A673 (cell line): ENCODE data around the gene CCDC170. TPM values are rescaled to one million over a fixed set of nuclear protein-coding genes. Genes with fewer than 3 reads are reported as not detected.

Experiments
- BruUV-seq: library from RNA; stranded (reverse); fragments of 400-500 nt; replicated peaks from 2 replicates; lab custom pipeline; 2021; lab: Mats Ljungman, UMichigan
- CTCF ChIA-PET: fragments of 300-600 bp; sonication (Branson Sonifier 250); formaldehyde crosslinking; loops from one replicate; lab custom pipeline; 2022; ENCODE audit warnings: antibody characterized with exemption; lab: Charles Lee
- POLR2A ChIA-PET: fragments of 300-600 bp; sonication (Branson Sonifier 250); formaldehyde crosslinking; loops from one replicate; lab custom pipeline; 2022; ENCODE audit warnings: antibody characterized with exemption; ENCODE audit not compliant: low non-redundant PET; lab: Charles Lee
- DNase-seq: peaks from one replicate; pipeline ENCODE4 v3.0.0-alpha.2; 2015; ENCODE audit warnings: low spot score
- H3K27ac ChIP-seq: fragments of 200-600 bp; sonication (generic); 2 replicates; pipeline ENCODE4 v1.5.1; 2016; ENCODE audit warnings: mixed run types, low read depth, mild to moderate bottlenecking, mixed read lengths, antibody characterized with exemption, low read length; ENCODE audit not compliant: poor library complexity, severe bottlenecking
- H3K27me3 ChIP-seq: fragments of 200-600 bp; sonication (generic); replicated peaks from 2 replicates; pipeline ENCODE4 v1.6.1; 2017; ENCODE audit warnings: mixed run types, low read depth, mild to moderate bottlenecking, mixed read lengths, antibody characterized with exemption, low read length; ENCODE audit not compliant: insufficient read depth, poor library complexity
- H3K36me3 ChIP-seq: fragments of 200-600 bp; sonication (generic); 2 replicates; pipeline ENCODE4 v1.6.1; 2016; ENCODE audit warnings: mixed run types, mild to moderate bottlenecking, mixed read lengths, antibody characterized with exemption, low read length; ENCODE audit not compliant: insufficient read depth, poor library complexity, severe bottlenecking
- H3K4me1 ChIP-seq: fragments of 200-600 bp; sonication (generic); 2 replicates; pipeline ENCODE4 v1.6.1; 2017; ENCODE audit warnings: mixed run types, mild to moderate bottlenecking, mixed read lengths, antibody characterized with exemption, low read length; ENCODE audit not compliant: insufficient read depth, poor library complexity, severe bottlenecking
- H3K4me3 ChIP-seq: fragments of 200-600 bp; sonication (generic); 2 replicates; pipeline ENCODE4 v1.5.1; 2016; ENCODE audit warnings: low read depth, mixed run types, mild to moderate bottlenecking, mixed read lengths, low read length; ENCODE audit not compliant: poor library complexity, severe bottlenecking
- H3K9me3 ChIP-seq: fragments of 200-600 bp; sonication (generic); 2 replicates; pipeline ENCODE4 v1.6.1; 2016; ENCODE audit warnings: mixed run types, low read depth, mild to moderate bottlenecking, mixed read lengths, antibody characterized with exemption, low read length; ENCODE audit not compliant: poor library complexity, severe bottlenecking
- CTCF ChIP-seq: fragments of 300-800, 200-600 bp; sonication (generic); conservative IDR thresholded peaks from 2 replicates; pipeline ENCODE4 v1.5.1; 2017; ENCODE audit warnings: low read depth, mild to moderate bottlenecking, antibody characterized with exemption, low read length, moderate library complexity, mixed read lengths
- EZH2 ChIP-seq: fragments of 200-600 bp; sonication (generic); IDR thresholded peaks from 2 replicates; pipeline ENCODE4 v1.6.1; 2017; ENCODE audit warnings: borderline replicate concordance, low read depth, mild to moderate bottlenecking, mixed read lengths, antibody characterized with exemption, low read length; ENCODE audit not compliant: poor library complexity, severe bottlenecking
- intact Hi-C: fragments of 100-400 bp; cut with micrococcal nuclease; formaldehyde crosslinking; loops from one replicate; pipeline ENCODE4 v1.10.0; 2022; ENCODE audit not compliant: unreplicated experiment
- total RNA-seq: library from RNA; stranded (reverse); gene quantifications from 2 replicates; pipeline ENCODE4 v1.2.3, GENCODE V29; 2021

Gene CCDC170
- total RNA-seq, 1 experiment from 2014 or later: 0.17 TPM

GRCh38 chr6:151592449-151593159 is 98.8 kb downstream of the CCDC170 start:
- Histone ChIP-seq H3K4me1 (no peaks in the 10 kb centered on the region), H3K9me3 (peaks cover 8% of the 10 kb centered on the region), H3K27me3 (no peaks in the 10 kb centered on the region), H3K36me3 (no peaks in the 10 kb centered on the region), H3K4me3 (no peak overlapping the region), H3K27ac (no peak overlapping the region)
- DNase-seq: no peak
- ChIA-PET POLR2A (no interaction called here), CTCF (no interaction called here)
- BruUV-seq: no TSS peak
- TF ChIP-seq CTCF (no peak), EZH2 (no peak)
- intact Hi-C loops: no loop called here

- ChIA-PET CTCF (no interaction called here), POLR2A (no interaction called here)
- Histone ChIP-seq H3K36me3 (no peaks in the 10 kb centered on the region), H3K9me3 (no peaks in the 10 kb centered on the region), H3K4me1 (peaks cover 7% of the 10 kb centered on the region), H3K27me3 (no peaks in the 10 kb centered on the region), H3K27ac (no peak overlapping the region), H3K4me3 (no peak overlapping the region)
- DNase-seq: peak; percentile 39
- intact Hi-C loops: no loop called here
- no TSS peak for BruUV-seq
- TF ChIP-seq CTCF (no peak), EZH2 (no peak)
Observed at GRCh38 chr6:151609146-151609902, 115.5 kb downstream of the CCDC170 start.

- intact Hi-C loops: no loop called here
- Histone ChIP-seq H3K4me1 (peaks cover 7% of the 10 kb centered on the region), H3K9me3 (no peaks in the 10 kb centered on the region), H3K27me3 (no peaks in the 10 kb centered on the region), H3K27ac (no peak overlapping the region), H3K36me3 (no peaks in the 10 kb centered on the region), H3K4me3 (no peak overlapping the region)
- ChIA-PET POLR2A (no interaction called here), CTCF (no interaction called here)
- BruUV-seq: no TSS peak
- no peak for DNase-seq
- no peak for TF ChIP-seq EZH2
- no peak for TF ChIP-seq CTCF
Observed at GRCh38 chr6:151610326-151610725, 116.5 kb downstream of the CCDC170 start.
